Tibial nerve (tissue), 4 donors: ENCODE data around the gene B3GALT5.

Experiments
- CTCF ChIP-seq, 5 experiments: fragments of 200-600 bp in 3 of 5; fragments of 450-650 bp in 2 of 5; sonication (generic) in 3 of 5; IDR thresholded peaks; one replicate each; pipeline ENCODE4 v1.5.1; 2016 to 2019; ENCODE audit warnings: antibody characterized with exemption in 5 of 5, mild to moderate bottlenecking in 3 of 5, moderate library complexity in 2 of 5
- EP300 ChIP-seq, 2 donors: sonication (generic); formaldehyde crosslinking; IDR thresholded peaks; one replicate each; pipeline ENCODE4 v1.6.1; 2017; ENCODE audit warnings: antibody characterized with exemption in 2 of 2, mild to moderate bottlenecking in 1 of 2

DNA sequence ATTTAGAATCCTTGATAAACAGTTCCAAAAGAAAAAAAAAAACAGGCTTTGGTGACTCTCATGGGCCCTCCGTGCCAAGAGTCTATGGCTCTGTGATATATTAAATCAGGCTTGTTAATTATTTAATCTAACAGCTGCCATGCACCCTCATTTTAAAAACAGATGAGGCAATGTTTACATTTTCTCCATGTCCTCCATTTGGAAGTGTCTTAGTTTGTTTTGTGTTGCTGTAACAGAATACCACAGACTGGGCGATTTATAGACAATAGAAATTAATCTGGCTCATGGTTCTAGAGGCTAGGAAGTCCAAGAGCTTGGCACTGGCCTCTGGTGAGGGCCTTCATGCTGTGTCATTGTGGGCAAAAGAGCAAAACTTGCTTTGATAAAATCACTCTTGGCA is 58.0 kb downstream of the B3GALT5 start:
- TF ChIP-seq CTCF (IDR thresholded peaks at IDR 0.05): no peak
- no peak for TF ChIP-seq EP300 (IDR thresholded peaks at IDR 0.05)
